Heart left ventricle (tissue), 13 donors: ENCODE measurements around the gene CNR2.

Experiments used
- CTCF ChIP-seq, 12 donors: fragments of 200-600 bp; sonication (generic) in 4 of 12; IDR thresholded peaks; one replicate each; pipeline versions ENCODE4 v1.5.0 to v1.8.0; 2018 to 2022; ENCODE audit warnings: antibody characterized with exemption in 12 of 12, mild to moderate bottlenecking in 5 of 12
- POLR2A ChIP-seq, 2 donors: fragments of 450-650 bp; IDR thresholded peaks; one replicate each; pipeline ENCODE4 v1.6.1; 2017; ENCODE audit warnings: antibody characterized with exemption in 2 of 2, mild to moderate bottlenecking in 2 of 2, moderate library complexity in 2 of 2
- donor health status: ischemic (EF 13 %, LVEDD 7.1; RV severe dilation, severe dysfunction).
- donor health status: DM: no; HTN: yes; CAD: no.
- donor health status: DM: no; HTN: no; CAD: no.
- donor health status: ischemic (EF 25% LVEDD 6.9; RV normal size, moderate dysfunction).
- donor health status: ischemic (EF 25% LVEDD 5.7; RV mildly dilated, moderate dysfunction).
- donor health status: ischemic (EF 35%, LVEDD 5.7; RV mildly dilated, moderate dysfunction).
- donor health status: nonischemic (EF 11% LVEDD 7.7; RV severe dilation, severe dysfunction).
- donor health status: DM: yes; HTN: yes; CAD: no.
- donor health status: PGD.
- donor health status: ischemic (EF 29% LVEDD 5.4; RV normal size, mild dysfunction).
- donor health status: nonischemic (EF 23%, LVEDD 6.1; RV moderate dilation, normal function).

GRCh38 chr1:23913212-23913880 is at the start of gene CNR2:
- TF ChIP-seq POLR2A (IDR thresholded peaks at IDR 0.05) (no peak), CTCF (IDR thresholded peaks at IDR 0.05) (no peak)
